ENCODE results near the gene CALML4.
"Not testable (repeated sequence)": the region's sequence is repeated elsewhere in the genome, so short reads cannot be mapped to it uniquely, and the experiment has no call there.

The CALML4 gene

GRCh38 chr15:68172037-68172436 lies 33.1 kb downstream of the CALML4 start:
- H3K4me3 Mint-ChIP-seq; H3K9me3 Mint-ChIP-seq; H3K27me3 Mint-ChIP-seq (ENCODE audit: low read depth); H3K27ac Mint-ChIP-seq; H3K4me1 Mint-ChIP-seq (ENCODE audit: low read depth): not testable (repeated sequence)
- H3K36me3 Mint-ChIP-seq (ENCODE audit: low read depth) = peaks cover 20% of the 10 kb centered on the region

GRCh38 chr15:68166847-68167246 lies 38.3 kb downstream of the CALML4 start:
- H3K4me3 Mint-ChIP-seq = no peak overlapping the region
- no peaks in the 10 kb centered on the region for H3K9me3 Mint-ChIP-seq
- peaks cover 18% of the 10 kb centered on the region for H3K36me3 Mint-ChIP-seq (ENCODE audit: low read depth)
- no peak overlapping the region for H3K27ac Mint-ChIP-seq
- H3K27me3 Mint-ChIP-seq (ENCODE audit: low read depth) = no peaks in the 10 kb centered on the region
- no peaks in the 10 kb centered on the region for H3K4me1 Mint-ChIP-seq (ENCODE audit: low read depth)

GRCh38 chr15:68163191-68163590 lies 41.9 kb downstream of the CALML4 start:
- peaks cover 28% of the 10 kb centered on the region for H3K36me3 Mint-ChIP-seq (ENCODE audit: low read depth)

GRCh38 chr15:68158046-68158628 lies 47.0 kb downstream of the CALML4 start:
- H3K4me1 Mint-ChIP-seq (ENCODE audit: low read depth) = no peaks in the 10 kb centered on the region
- H3K27me3 Mint-ChIP-seq (ENCODE audit: low read depth) = no peaks in the 10 kb centered on the region
- peaks cover 24% of the 10 kb centered on the region for H3K36me3 Mint-ChIP-seq (ENCODE audit: low read depth)
- no peak overlapping the region for H3K4me3 Mint-ChIP-seq
- H3K9me3 Mint-ChIP-seq = no peaks in the 10 kb centered on the region
- no peak overlapping the region for H3K27ac Mint-ChIP-seq

More at GRCh38 chr15:68163191-68163590, 41.9 kb downstream of the CALML4 start:
- no peaks in the 10 kb centered on the region for H3K4me1 Mint-ChIP-seq (ENCODE audit: low read depth)
- no peaks in the 10 kb centered on the region for H3K9me3 Mint-ChIP-seq
- no peak overlapping the region for H3K27ac Mint-ChIP-seq
- H3K27me3 Mint-ChIP-seq (ENCODE audit: low read depth) = no peaks in the 10 kb centered on the region
- no peak overlapping the region for H3K4me3 Mint-ChIP-seq

- H3K4me1 Mint-ChIP-seq (ENCODE audit: low read depth) = no peaks in the 10 kb centered on the region
- H3K36me3 Mint-ChIP-seq (ENCODE audit: low read depth) = peaks cover 26% of the 10 kb centered on the region
- H3K4me3 Mint-ChIP-seq = no peak overlapping the region
- no peaks in the 10 kb centered on the region for H3K27me3 Mint-ChIP-seq (ENCODE audit: low read depth)
- H3K9me3 Mint-ChIP-seq = no peaks in the 10 kb centered on the region
- H3K27ac Mint-ChIP-seq = no peak overlapping the region
Observed at GRCh38 chr15:68157074-68157473, 48.1 kb downstream of the CALML4 start.

- Mint-ChIP-seq H3K4me1 (ENCODE audit: low read depth) (no peaks in the 10 kb centered on the region), H3K27me3 (ENCODE audit: low read depth) (no peaks in the 10 kb centered on the region), H3K36me3 (ENCODE audit: low read depth) (peaks cover 13% of the 10 kb centered on the region), H3K27ac (no peak overlapping the region), H3K9me3 (no peaks in the 10 kb centered on the region), H3K4me3 (no peak overlapping the region)
Observed at GRCh38 chr15:68154923-68155559, 50.1 kb downstream of the CALML4 start.

GRCh38 chr15:68152342-68152741 lies 52.8 kb downstream of the CALML4 start:
- Mint-ChIP-seq H3K4me1 (ENCODE audit: low read depth) (peaks cover 6% of the 10 kb centered on the region), H3K27me3 (ENCODE audit: low read depth) (no peaks in the 10 kb centered on the region), H3K27ac (no peak overlapping the region), H3K9me3 (no peaks in the 10 kb centered on the region), H3K36me3 (ENCODE audit: low read depth) (peaks cover 17% of the 10 kb centered on the region), H3K4me3 (no peak overlapping the region)

GRCh38 chr15:68151277-68151676 lies 53.9 kb downstream of the CALML4 start:
- H3K36me3 Mint-ChIP-seq (ENCODE audit: low read depth) = peaks cover 23% of the 10 kb centered on the region
- H3K9me3 Mint-ChIP-seq = no peaks in the 10 kb centered on the region
- H3K27me3 Mint-ChIP-seq (ENCODE audit: low read depth) = no peaks in the 10 kb centered on the region
- no peak overlapping the region for H3K27ac Mint-ChIP-seq
- no peak overlapping the region for H3K4me3 Mint-ChIP-seq
- peaks cover 6% of the 10 kb centered on the region for H3K4me1 Mint-ChIP-seq (ENCODE audit: low read depth)

GRCh38 chr15:68150187-68150586 lies 54.9 kb downstream of the CALML4 start:
- no peaks in the 10 kb centered on the region for H3K27me3 Mint-ChIP-seq (ENCODE audit: low read depth)
- H3K4me3 Mint-ChIP-seq = no peak overlapping the region
- H3K9me3 Mint-ChIP-seq = no peaks in the 10 kb centered on the region
- peaks cover 26% of the 10 kb centered on the region for H3K36me3 Mint-ChIP-seq (ENCODE audit: low read depth)
- peaks cover 6% of the 10 kb centered on the region for H3K4me1 Mint-ChIP-seq (ENCODE audit: low read depth)
- H3K27ac Mint-ChIP-seq = no peak overlapping the region

- Mint-ChIP-seq H3K4me3 (no peak overlapping the region), H3K27me3 (ENCODE audit: low read depth) (no peaks in the 10 kb centered on the region), H3K27ac (no peak overlapping the region), H3K36me3 (ENCODE audit: low read depth) (peaks cover 22% of the 10 kb centered on the region), H3K9me3 (no peaks in the 10 kb centered on the region), H3K4me1 (ENCODE audit: low read depth) (peaks cover 6% of the 10 kb centered on the region)
Observed at GRCh38 chr15:68149059-68149458, 56.1 kb downstream of the CALML4 start.

- Mint-ChIP-seq H3K27ac (no peak overlapping the region), H3K4me3 (no peak overlapping the region), H3K9me3 (no peaks in the 10 kb centered on the region), H3K27me3 (ENCODE audit: low read depth) (no peaks in the 10 kb centered on the region), H3K36me3 (ENCODE audit: low read depth) (peaks cover 21% of the 10 kb centered on the region), H3K4me1 (ENCODE audit: low read depth) (peaks cover 6% of the 10 kb centered on the region)
Observed at GRCh38 chr15:68148039-68148438, 57.1 kb downstream of the CALML4 start.

GRCh38 chr15:68145706-68146105 lies 59.4 kb downstream of the CALML4 start:
- no peak overlapping the region for H3K4me3 Mint-ChIP-seq
- H3K27me3 Mint-ChIP-seq (ENCODE audit: low read depth) = no peaks in the 10 kb centered on the region
- H3K4me1 Mint-ChIP-seq (ENCODE audit: low read depth) = peaks cover 7% of the 10 kb centered on the region
- no peak overlapping the region for H3K27ac Mint-ChIP-seq
- H3K9me3 Mint-ChIP-seq = no peaks in the 10 kb centered on the region
- peaks cover 15% of the 10 kb centered on the region for H3K36me3 Mint-ChIP-seq (ENCODE audit: low read depth)

GRCh38 chr15:68143785-68144184 lies 61.3 kb downstream of the CALML4 start:
- Mint-ChIP-seq H3K4me1 (ENCODE audit: low read depth) (peaks cover 6% of the 10 kb centered on the region), H3K9me3 (no peaks in the 10 kb centered on the region), H3K36me3 (ENCODE audit: low read depth) (peaks cover 15% of the 10 kb centered on the region), H3K27ac (no peak overlapping the region), H3K4me3 (no peak overlapping the region), H3K27me3 (ENCODE audit: low read depth) (no peaks in the 10 kb centered on the region)

- Mint-ChIP-seq H3K27me3 (ENCODE audit: low read depth) (no peaks in the 10 kb centered on the region), H3K36me3 (ENCODE audit: low read depth) (peaks cover 15% of the 10 kb centered on the region), H3K9me3 (no peaks in the 10 kb centered on the region), H3K4me3 (no peak overlapping the region), H3K4me1 (ENCODE audit: low read depth) (peaks cover 5% of the 10 kb centered on the region), H3K27ac (no peak overlapping the region)
Observed at GRCh38 chr15:68143129-68143528, 62.0 kb downstream of the CALML4 start.

Data from T-helper 1 cell treated with Interleukin-12 subunit alpha and Interleukin-12 subunit beta and Interleukin-4 antibody, amounts not matched to agents 30 μg/mL and 1 μg/mL, for 36 hours (primary cell).